EH (cell line): ENCODE measurements around the gene FAM163A.
"Not testable (repeated sequence)": the region's sequence is repeated elsewhere in the genome, so short reads cannot be mapped to it uniquely, and the experiment has no call there.

Source experiments
- DNase-seq: peaks from one replicate; pipeline ENCODE4 v3.0.0-alpha.2; 2015; ENCODE audit warnings: low read depth

Gene FAM163A

DNA sequence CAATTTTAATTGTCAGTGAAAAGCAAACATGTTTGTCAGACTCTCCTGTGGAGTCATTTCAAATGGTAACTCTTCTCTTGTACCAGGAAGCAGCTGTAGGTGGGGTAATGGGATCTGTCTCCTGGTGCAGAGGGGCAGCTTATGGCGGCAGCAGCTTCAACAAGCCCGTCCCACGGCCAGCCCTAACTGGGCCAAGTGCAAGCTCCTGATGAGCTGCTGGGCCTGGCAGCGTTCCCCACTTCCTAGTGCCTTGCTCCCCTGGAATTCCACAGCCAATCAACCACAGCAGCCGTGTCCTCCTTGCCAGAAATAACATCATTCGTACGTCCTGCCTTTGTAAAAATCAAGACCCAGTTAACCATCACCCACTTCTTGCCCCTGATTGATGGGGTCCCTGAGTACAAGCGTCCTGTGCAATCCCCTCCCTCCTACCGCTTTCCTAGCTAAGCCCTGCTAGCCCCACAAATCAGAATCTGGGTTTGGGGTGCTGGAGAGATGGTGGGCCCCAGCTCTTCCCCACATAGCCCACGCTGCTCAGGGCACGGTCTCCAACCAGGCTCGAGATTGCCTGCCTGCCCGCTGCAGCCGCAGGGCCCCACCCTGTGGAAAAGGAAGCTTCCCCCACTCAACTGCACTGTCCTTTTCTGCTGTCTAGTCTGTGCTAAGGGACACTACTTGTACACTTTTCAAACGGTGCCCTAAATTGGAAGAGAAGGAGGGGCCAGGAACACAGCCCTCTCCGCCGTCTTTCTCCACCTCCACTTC is 73.3 kb downstream of the FAM163A start:
- peak; percentile 20 for DNase-seq

GRCh38 chr1:179817056-179817455 is 74.0 kb downstream of the FAM163A start:
- no peak for DNase-seq

GRCh38 chr1:179817789-179818188 is 74.7 kb downstream of the FAM163A start:
- peak; percentile 93 for DNase-seq

- DNase-seq, result no peak
Observed at GRCh38 chr1:179818260-179818659, 75.2 kb downstream of the FAM163A start.

GRCh38 chr1:179818743-179819173 is 75.7 kb downstream of the FAM163A start:
- DNase-seq, result peak; percentile 18

GRCh38 chr1:179820226-179820970 is 77.3 kb downstream of the FAM163A start:
- no peak for DNase-seq

GRCh38 chr1:179821524-179821923 is 78.4 kb downstream of the FAM163A start:
- DNase-seq, result no peak

DNA sequence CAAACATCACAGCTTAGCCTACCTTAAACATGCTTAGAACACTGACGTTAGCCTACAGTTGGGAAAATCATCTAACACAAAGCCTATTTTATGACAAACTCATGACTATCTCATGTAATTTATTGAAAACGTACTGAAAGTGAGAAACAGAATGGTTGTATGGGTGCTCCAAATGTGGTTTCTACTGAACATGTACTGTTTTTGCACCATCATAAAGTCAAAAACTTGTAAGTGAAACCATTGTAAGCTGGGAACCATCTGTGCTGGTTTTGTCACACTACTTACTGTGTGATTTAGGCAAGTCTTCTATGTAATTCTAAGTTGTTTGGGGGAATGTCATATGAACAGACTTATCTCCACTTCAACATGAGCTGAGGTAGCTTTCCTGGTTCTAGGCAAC is 79.0 kb downstream of the FAM163A start:
- no peak for DNase-seq

DNA sequence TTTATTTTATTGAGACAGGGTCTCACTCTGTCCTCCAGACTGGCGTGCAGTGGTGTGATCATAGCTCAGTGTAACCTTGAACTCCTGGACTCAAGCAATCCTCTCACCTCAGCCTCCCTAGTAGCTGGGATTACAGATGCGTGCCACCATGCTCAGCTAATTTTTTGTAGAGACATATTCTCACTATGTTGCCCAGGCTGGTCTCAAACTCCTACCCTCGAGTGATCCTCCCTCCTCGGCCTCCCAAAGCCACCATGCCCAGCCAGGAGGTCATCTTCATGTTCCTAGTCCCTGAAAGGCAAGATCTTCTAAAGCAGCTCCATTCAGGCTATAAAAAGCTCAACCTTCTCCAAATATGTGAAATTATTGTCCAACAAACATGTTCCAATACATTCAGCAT is 80.6 kb downstream of the FAM163A start:
- no peak for DNase-seq

- no peak for DNase-seq
Observed at GRCh38 chr1:179824265-179824664, 81.2 kb downstream of the FAM163A start.

DNA sequence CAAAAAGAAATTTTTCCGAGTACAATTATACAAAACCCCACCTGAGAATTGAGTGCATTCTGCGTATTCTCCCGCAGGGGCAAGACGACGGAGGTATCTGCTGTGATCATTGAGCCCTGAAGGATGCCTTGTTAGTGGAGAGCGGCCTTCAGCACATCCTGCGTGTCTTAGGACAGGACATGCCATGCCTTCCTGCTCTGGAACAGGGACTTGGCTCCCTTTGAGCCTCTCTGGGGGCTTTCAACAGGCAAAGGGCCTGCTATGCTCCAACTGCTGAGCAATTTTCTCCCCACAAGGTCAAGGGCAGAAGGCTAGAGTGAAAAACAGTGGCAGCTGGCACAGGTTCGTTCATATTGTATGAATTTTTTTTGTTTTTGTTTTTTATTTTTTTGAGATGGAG is 82.1 kb downstream of the FAM163A start:
- no peak for DNase-seq

DNA sequence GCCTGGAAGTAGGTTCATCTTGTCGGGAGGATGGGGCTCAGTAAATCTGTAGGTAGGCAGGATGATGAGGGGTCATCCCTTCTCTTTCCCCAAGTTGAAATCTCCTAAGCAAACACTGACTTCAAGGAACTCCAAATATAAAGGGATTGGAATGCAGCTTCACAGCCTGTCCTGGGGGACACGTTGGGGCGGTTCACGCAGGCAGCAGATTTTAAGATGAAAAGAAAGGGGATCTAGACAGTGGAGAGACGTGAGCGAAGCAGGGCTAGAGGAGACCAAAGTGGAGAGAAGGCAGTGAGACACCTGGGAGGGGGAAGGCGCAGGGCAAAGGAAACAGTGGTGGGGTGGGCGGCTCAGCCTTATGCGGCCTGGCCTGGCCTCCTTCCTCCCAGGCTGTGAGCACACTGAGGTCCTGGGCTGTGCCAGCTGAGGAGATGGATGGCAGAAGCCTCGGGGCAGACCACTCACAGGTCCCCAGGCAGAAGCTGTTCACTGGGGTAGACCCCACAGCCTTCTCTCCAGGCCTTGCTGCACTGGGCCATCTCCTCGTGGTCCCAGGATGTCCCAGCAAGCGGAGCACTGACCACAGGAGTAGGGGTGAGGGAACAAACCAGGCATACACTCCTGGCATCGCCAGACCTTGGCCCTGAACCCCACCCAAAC is 82.8 kb downstream of the FAM163A start:
- no peak for DNase-seq

GRCh38 chr1:179826626-179827280 is 83.7 kb downstream of the FAM163A start:
- DNase-seq, result no peak

- DNase-seq, result no peak
Observed at GRCh38 chr1:179828554-179829110, 85.5 kb downstream of the FAM163A start.

DNA sequence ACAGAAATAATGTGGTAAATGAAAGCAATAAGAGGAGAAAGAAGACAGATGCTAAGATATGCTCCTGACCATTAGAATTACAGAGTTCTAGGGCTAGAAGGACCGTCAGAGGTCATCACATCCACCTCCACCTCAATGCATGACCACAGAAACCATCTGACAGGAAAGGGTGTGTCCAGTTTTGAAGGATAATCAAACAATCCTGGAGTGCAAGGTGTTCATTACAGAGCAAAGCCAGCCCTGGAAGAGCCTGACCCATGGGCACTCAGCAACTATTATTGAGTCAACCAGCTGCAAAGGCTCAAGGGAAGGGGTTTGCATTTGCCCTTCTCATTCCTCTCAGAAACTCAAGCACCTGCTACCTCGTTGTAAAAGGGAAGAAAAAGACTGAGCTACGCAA is 88.1 kb downstream of the FAM163A start:
- no peak for DNase-seq

DNA sequence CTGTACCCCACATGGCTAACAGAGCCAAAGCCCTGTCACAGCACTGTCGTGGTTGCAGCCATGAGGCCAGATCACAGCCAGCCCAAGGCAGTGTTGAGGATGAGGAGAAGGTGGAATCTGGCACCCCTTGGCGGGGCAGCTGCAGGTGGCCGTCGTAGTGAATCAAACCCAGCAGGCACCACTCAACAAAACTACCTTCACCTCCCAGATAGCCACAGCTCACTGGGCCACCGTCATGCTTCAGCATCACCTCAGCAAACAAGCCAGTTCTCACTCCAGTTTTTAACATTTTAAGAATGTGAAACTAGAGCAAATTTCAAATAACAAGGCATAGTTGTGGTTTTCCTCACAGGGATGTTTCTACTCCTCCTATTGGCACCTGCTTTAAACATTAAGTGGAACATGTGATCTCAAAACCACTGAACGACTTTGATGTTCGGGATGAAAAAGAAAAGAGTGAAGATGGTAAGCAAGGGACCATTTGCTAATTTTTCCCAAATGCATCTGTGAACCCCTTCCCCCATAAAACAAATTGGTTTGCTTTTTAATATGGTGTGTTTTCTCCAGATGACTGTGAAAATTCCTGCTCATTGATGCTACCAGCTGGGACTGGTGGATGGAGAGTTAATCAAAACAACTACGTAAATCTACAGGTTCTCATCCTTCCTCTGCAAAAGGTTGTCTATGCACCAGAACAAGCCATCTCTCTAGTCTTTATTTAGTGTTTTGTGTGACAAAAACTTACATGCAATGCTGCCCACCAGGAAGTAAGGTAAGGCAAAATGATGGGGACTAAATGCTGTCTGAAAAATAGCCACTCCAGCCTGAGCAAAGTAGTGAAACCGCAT is 89.0 kb downstream of the FAM163A start:
- DNase-seq, result peak; percentile 27

DNA sequence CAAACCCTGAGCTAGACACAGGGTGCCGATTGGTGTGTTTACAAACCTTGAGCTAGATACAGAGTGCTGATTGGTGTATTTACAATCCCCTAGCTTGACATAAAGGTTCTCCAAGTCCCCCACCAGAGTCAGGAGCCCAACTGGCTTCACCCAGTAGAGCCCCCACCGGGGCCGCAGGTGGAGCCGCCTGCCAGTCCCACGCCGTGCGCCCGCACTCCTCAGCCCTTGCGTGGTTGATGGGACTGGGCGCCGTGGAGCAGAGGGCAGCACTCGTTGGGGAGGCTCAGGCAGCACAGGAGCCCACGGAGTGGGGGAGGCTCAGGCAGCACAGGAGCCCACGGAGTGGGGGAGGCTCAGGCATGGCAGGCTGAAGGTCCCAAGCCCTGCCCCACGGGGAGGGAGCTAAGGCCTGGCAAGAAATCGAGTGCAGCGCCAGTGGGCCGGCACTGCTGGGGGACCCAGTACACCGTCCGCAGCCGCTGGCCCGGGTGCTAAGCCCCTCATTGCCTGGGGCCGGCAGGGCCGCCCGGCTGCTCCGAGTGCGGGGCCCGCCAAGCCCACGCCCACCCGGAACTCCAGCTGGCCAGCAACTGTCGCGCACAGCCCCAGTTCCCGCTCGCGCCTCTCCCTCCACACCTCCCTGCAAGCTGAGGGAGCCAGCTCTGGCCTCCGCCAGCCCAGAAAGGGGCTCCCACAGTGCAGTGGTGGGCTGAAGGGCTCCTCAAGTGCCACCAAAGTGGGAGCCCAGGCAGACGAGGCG is 93.8 kb downstream of the FAM163A start:
- DNase-seq, result not testable (repeated sequence)

DNA sequence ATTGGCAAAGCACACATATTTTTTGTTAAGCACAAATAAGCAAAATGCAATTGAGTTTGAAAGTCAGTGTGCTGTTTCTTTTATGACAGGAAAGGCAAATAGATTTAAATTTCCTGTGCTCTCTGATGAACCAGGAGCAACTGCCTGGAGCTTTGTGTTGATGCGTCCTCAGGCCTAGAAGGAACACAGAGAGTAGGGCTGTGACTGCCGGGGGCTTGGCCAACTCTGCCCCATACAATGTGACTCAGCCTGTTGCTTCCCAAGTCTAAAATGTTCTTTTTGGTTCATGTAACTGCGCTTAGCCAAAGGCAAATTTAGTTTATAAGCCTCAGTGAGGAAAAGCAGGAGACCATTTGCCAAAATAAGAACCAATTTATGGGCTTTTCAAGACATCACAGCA is 97.0 kb downstream of the FAM163A start:
- peak; percentile 19 for DNase-seq

GRCh38 chr1:179848233-179848632 is 105.1 kb downstream of the FAM163A start:
- DNase-seq, result no peak

DNA sequence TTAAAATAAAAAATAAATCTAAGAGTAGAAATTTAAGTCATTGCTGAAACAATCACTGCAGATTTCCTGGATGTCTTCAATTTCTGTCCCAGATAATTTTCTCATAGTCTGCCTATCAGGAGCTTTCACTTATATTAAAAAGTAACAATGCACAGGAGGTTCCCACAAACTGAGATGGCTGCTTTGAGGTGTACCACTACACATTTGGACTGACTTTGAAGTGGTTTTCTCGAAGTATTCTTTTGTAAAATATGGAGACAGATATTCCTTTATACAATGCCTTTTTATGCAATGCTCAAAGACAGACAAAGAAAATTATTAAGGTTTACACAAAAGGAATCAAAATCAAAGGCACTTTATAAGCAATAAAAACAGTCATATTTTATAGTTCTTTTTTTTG is 110.0 kb downstream of the FAM163A start:
- no peak for DNase-seq
